Measurements from ENCODE around the gene SSBP2. TPM values are rescaled to one million over a fixed set of nuclear protein-coding genes. Genes with fewer than 3 reads are reported as not detected.
A peak's percentile ranks its signal among the peaks of the same experiment; 100 is the strongest.

SSBP2 gene
- total and polyA plus RNA-seq, 4 donors, result 17.2 to 99.9 (median 27.3) TPM

GRCh38 chr5:81724571-81724970 lies 26.3 kb downstream of the SSBP2 start:
- 46 to 61% methylated on average over 5 of the region's 5 CpGs for WGBS, 2 donors
- TF ChIP-seq CTCF (IDR thresholded peaks at IDR 0.05; ENCODE audit: control extremely low read depth, extremely low read depth), result no peak

GRCh38 chr5:81724108-81724507 lies 26.8 kb downstream of the SSBP2 start:
- no peak for TF ChIP-seq CTCF (IDR thresholded peaks at IDR 0.05; ENCODE audit: control extremely low read depth, extremely low read depth)
- H3K27ac ChIP-seq (ENCODE audit: low read depth in 1 of 2, low read length in 1 of 2), result no peak overlapping the region
- ATAC-seq (ENCODE audit: insufficient read depth, low FRiP score) (no peak), DNase-seq (no peak)
- H3K4me3 ChIP-seq, result no peak overlapping the region
- H3K36me3 ChIP-seq (ENCODE audit: control insufficient read depth in 4 of 4, insufficient read depth in 4 of 4, low read length in 4 of 4), result no peaks in the 10 kb centered on the region
- H3K4me1 ChIP-seq (ENCODE audit: control insufficient read depth in 5 of 5, insufficient read depth in 5 of 5, low read length in 5 of 5), result peaks cover 0 to 18% (median 0%) of the 10 kb centered on the region in 5 donors
- H3K9ac ChIP-seq (ENCODE audit: insufficient read depth in 1 of 2, low read length in 2 of 2), result no peak overlapping the region
- no peaks in the 10 kb centered on the region for H3K9me3 ChIP-seq (ENCODE audit: control insufficient read depth in 4 of 4, insufficient read depth in 3 of 4, low read length in 3 of 4)
- H3K27me3 ChIP-seq (ENCODE audit: control insufficient read depth in 3 of 3, insufficient read depth in 3 of 3, low read length in 2 of 3), result no peaks in the 10 kb centered on the region
- WGBS, 2 donors, result 83 to 91% methylated on average over 1 of the region's 1 CpG

More at GRCh38 chr5:81724571-81724970, 26.3 kb downstream of the SSBP2 start:
- ATAC-seq (ENCODE audit: insufficient read depth, low FRiP score), result no peak
- Histone ChIP-seq H3K27me3 (ENCODE audit: control insufficient read depth in 3 of 3, insufficient read depth in 3 of 3, low read length in 2 of 3) (no peaks in the 10 kb centered on the region), H3K9me3 (ENCODE audit: control insufficient read depth in 4 of 4, insufficient read depth in 3 of 4, low read length in 3 of 4) (no peaks in the 10 kb centered on the region), H3K4me1 (ENCODE audit: control insufficient read depth in 5 of 5, insufficient read depth in 5 of 5, low read length in 5 of 5) (peaks cover 0 to 18% (median 0%) of the 10 kb centered on the region in 5 donors), H3K36me3 (ENCODE audit: control insufficient read depth in 4 of 4, insufficient read depth in 4 of 4, low read length in 4 of 4) (no peaks in the 10 kb centered on the region), H3K9ac (ENCODE audit: insufficient read depth in 1 of 2, low read length in 2 of 2) (no peak overlapping the region), H3K4me3 (no peak overlapping the region), H3K27ac (ENCODE audit: low read depth in 1 of 2, low read length in 1 of 2) (no peak overlapping the region)
- DNase-seq, result no peak

- ATAC-seq (ENCODE audit: insufficient read depth, low FRiP score), result no peak
- no peak for DNase-seq
- no peaks in the 10 kb centered on the region for H3K27me3 ChIP-seq (ENCODE audit: control insufficient read depth in 3 of 3, insufficient read depth in 3 of 3, low read length in 2 of 3)
- no peaks in the 10 kb centered on the region for H3K36me3 ChIP-seq (ENCODE audit: control insufficient read depth in 4 of 4, insufficient read depth in 4 of 4, low read length in 4 of 4)
- H3K27ac ChIP-seq (ENCODE audit: low read depth in 1 of 2, low read length in 1 of 2), result no peak overlapping the region
- no peak for TF ChIP-seq CTCF (IDR thresholded peaks at IDR 0.05; ENCODE audit: control extremely low read depth, extremely low read depth)
- 86 to 87% methylated on average over 2 of the region's 2 CpGs for WGBS, 2 donors
- no peak overlapping the region for H3K4me3 ChIP-seq
- H3K9ac ChIP-seq (ENCODE audit: insufficient read depth in 1 of 2, low read length in 2 of 2), result no peak overlapping the region
- H3K9me3 ChIP-seq (ENCODE audit: control insufficient read depth in 4 of 4, insufficient read depth in 3 of 4, low read length in 3 of 4), result no peaks in the 10 kb centered on the region
- H3K4me1 ChIP-seq (ENCODE audit: control insufficient read depth in 5 of 5, insufficient read depth in 5 of 5, low read length in 5 of 5), result peaks cover 0 to 19% (median 4%) of the 10 kb centered on the region in 5 donors
These were observed 29.8 kb downstream of the SSBP2 start for GRCh38 chr5:81721049-81721448.

GRCh38 chr5:81719743-81720345 lies 31.1 kb downstream of the SSBP2 start:
- peaks cover 0 to 15% (median 4%) of the 10 kb centered on the region in 5 donors for H3K4me1 ChIP-seq (ENCODE audit: control insufficient read depth in 5 of 5, insufficient read depth in 5 of 5, low read length in 5 of 5)
- no peak overlapping the region for H3K9ac ChIP-seq (ENCODE audit: insufficient read depth in 1 of 2, low read length in 2 of 2)
- 89 to 94% methylated on average over 1 of the region's 1 CpG for WGBS, 2 donors
- DNase-seq, result peak in 1 of 3 donors; percentile 24
- no peaks in the 10 kb centered on the region for H3K36me3 ChIP-seq (ENCODE audit: control insufficient read depth in 4 of 4, insufficient read depth in 4 of 4, low read length in 4 of 4)
- no peak for TF ChIP-seq CTCF (IDR thresholded peaks at IDR 0.05; ENCODE audit: control extremely low read depth, extremely low read depth)
- H3K4me3 ChIP-seq, result no peak overlapping the region
- H3K27ac ChIP-seq (ENCODE audit: low read depth in 1 of 2, low read length in 1 of 2), result no peak overlapping the region
- H3K9me3 ChIP-seq (ENCODE audit: control insufficient read depth in 4 of 4, insufficient read depth in 3 of 4, low read length in 3 of 4), result no peaks in the 10 kb centered on the region
- H3K27me3 ChIP-seq (ENCODE audit: control insufficient read depth in 3 of 3, insufficient read depth in 3 of 3, low read length in 2 of 3), result no peaks in the 10 kb centered on the region
- no peak for ATAC-seq (ENCODE audit: insufficient read depth, low FRiP score)

Measured in lung (tissue), 12 donors.